HG02885 (cell line): ENCODE measurements around the gene ZBTB45.

Experiments used
- ATAC-seq: cut with Tn5 transposase; IDR thresholded peaks from one replicate; pipeline ENCODE4 v1.9.1; 2021; ENCODE audit warnings: mild to moderate bottlenecking; ENCODE audit not compliant: unreplicated experiment, poor library complexity

Gene ZBTB45

GRCh38 chr19:58555369-58555885 lies 35.8 kb upstream of the ZBTB45 start:
- no peak for ATAC-seq

- ATAC-seq, result peak; percentile 41
These were observed 35.1 kb upstream of the ZBTB45 start, which contains the start of gene CHMP2A for GRCh38 chr19:58554494-58555368. Gene CHMP2A, minus strand, starts transcription at chr19:58555105. Its CDS starts 893 bp downstream, at chr19:58554212.

GRCh38 chr19:58553799-58554493 lies 34.3 kb upstream of the ZBTB45 start:
- ATAC-seq, result no peak

- ATAC-seq, result no peak
These were observed 33.0 kb upstream of the ZBTB45 start for GRCh38 chr19:58552655-58553054.

- no peak for ATAC-seq
These were observed 32.2 kb upstream of the ZBTB45 start for GRCh38 chr19:58551577-58552471.

GRCh38 chr19:58551123-58551497 lies 31.5 kb upstream of the ZBTB45 start:
- no peak for ATAC-seq

GRCh38 chr19:58550362-58551122 lies 30.9 kb upstream of the ZBTB45 start:
- no peak for ATAC-seq

- ATAC-seq, result no peak
These were observed 30.2 kb upstream of the ZBTB45 start for GRCh38 chr19:58549664-58550361.

- no peak for ATAC-seq
These were observed 29.5 kb upstream of the ZBTB45 start for GRCh38 chr19:58548859-58549663.

- no peak for ATAC-seq
These were observed 28.0 kb upstream of the ZBTB45 start for GRCh38 chr19:58547323-58548312.

- no peak for ATAC-seq
These were observed 26.5 kb upstream of the ZBTB45 start for GRCh38 chr19:58546019-58546530.

- no peak for ATAC-seq
These were observed 25.8 kb upstream of the ZBTB45 start for GRCh38 chr19:58545286-58546018.

GRCh38 chr19:58544591-58545285 lies 25.1 kb upstream of the ZBTB45 start:
- ATAC-seq, result peak; percentile 52

GRCh38 chr19:58543826-58544590 lies 24.4 kb upstream of the ZBTB45 start, which contains the start of gene TRIM28:
Gene TRIM28, plus strand, starts transcription at chr19:58544064. Its CDS starts 694 bp downstream, at chr19:58544758.
- peak; percentile 87 for ATAC-seq
